Esophagus muscularis mucosa (tissue), 4 donors: ENCODE results near the gene DCAF4. TPM values are rescaled to one million over a fixed set of nuclear protein-coding genes. Genes with fewer than 3 reads are reported as not detected.
"Not testable (repeated sequence)": the region's sequence is repeated elsewhere in the genome, so short reads cannot be mapped to it uniquely, and the experiment has no call there.

ENCODE experiments used
- DNase-seq: peaks from one replicate; pipeline ENCODE4 v3.0.0-alpha.2; 2017; ENCODE audit errors: extremely low spot score
- H3K27ac ChIP-seq, 4 donors: fragments of 200-600 bp; sonication (generic); replicated peaks in 1 of 4; 1 replicate in 3 of 4; 2 replicates in 1 of 4; pipeline ENCODE4 v1.5.1; 2016 to 2019; ENCODE audit warnings: mild to moderate bottlenecking in 1 of 4
- H3K27me3 ChIP-seq, 4 donors: fragments of 200-600 bp; sonication (generic); one replicate each; pipeline versions ENCODE4 v1.5.1 to v1.6.0; 2016 to 2019
- H3K36me3 ChIP-seq, 4 donors: fragments of 200-600 bp; sonication (generic); one replicate each; pipeline ENCODE4 v1.5.1; 2016 to 2019
- H3K4me1 ChIP-seq, 4 donors: fragments of 200-600 bp; sonication (generic); one replicate each; pipeline ENCODE4 v1.5.1; 2016 to 2019
- H3K4me3 ChIP-seq, 4 donors: fragments of 200-600 bp; sonication (generic); 1 replicate in 2 of 4; 2 replicates in 2 of 4; pipeline ENCODE4 v1.5.1; 2016 to 2019; ENCODE audit warnings: mild to moderate bottlenecking in 4 of 4, moderate library complexity in 1 of 4
- H3K9me3 ChIP-seq, 4 donors: fragments of 200-600 bp; sonication (generic); 1 replicate in 3 of 4; 2 replicates in 1 of 4; pipeline ENCODE4 v1.5.1; 2016 to 2019
- CTCF ChIP-seq, 3 experiments: fragments of 200-600 bp in 2 of 3; fragments of 450-650 bp in 1 of 3; sonication (generic) in 2 of 3; IDR thresholded peaks; one replicate each; pipeline ENCODE4 v1.5.1; 2017 to 2019; ENCODE audit warnings: antibody characterized with exemption in 3 of 3, mild to moderate bottlenecking in 2 of 3, moderate library complexity in 1 of 3
- EP300 ChIP-seq: sonication (generic); formaldehyde crosslinking; IDR thresholded peaks from one replicate; pipeline ENCODE4 v1.6.1; 2017; ENCODE audit warnings: antibody characterized with exemption
- POLR2A ChIP-seq: fragments of 450-650 bp; IDR thresholded peaks from one replicate; pipeline ENCODE4 v1.6.1; 2017; ENCODE audit warnings: antibody characterized with exemption, moderate library complexity, mild to moderate bottlenecking, low read depth
- POLR2AphosphoS5 ChIP-seq, 2 donors: sonication (generic); formaldehyde crosslinking; IDR thresholded peaks; one replicate each; pipeline ENCODE4 v1.6.1; 2017; ENCODE audit warnings: antibody characterized with exemption in 2 of 2
- WGBS: methylation state at CpG from one replicate; pipeline ENCODE4 v1.1.5; 2018; 5-methylcytosine and 5-hydroxymethylcytosine counted together
- intact Hi-C: fragments of 100-400 bp; cut with DNase I; formaldehyde crosslinking; loops from one replicate; pipeline ENCODE4 v1.15.1; 2023
- total RNA-seq, 4 donors: library from RNA; depleted of rRNA; stranded (reverse); fragments of >200 nt; gene quantifications; one replicate each; pipeline versions ENCODE4 v1.1.0 to v1.2.1, GENCODE V29; 2016

The DCAF4 gene
- total RNA-seq, 4 donors from 2014 or later: 10.9 to 18.7 (median 14.7) TPM

GRCh38 chr14:72958548-72958947, 32.3 kb downstream of the DCAF4 start:
- Histone ChIP-seq H3K9me3 (no peaks in the 10 kb centered on the region), H3K27me3 (no peaks in the 10 kb centered on the region), H3K4me3 (no peak overlapping the region), H3K36me3 (peaks cover 34 to 81% (median 63%) of the 10 kb centered on the region in 4 donors), H3K27ac (no peak overlapping the region), H3K4me1 (no peaks in the 10 kb centered on the region)
- WGBS: 93% methylated on average over 14 of the region's 15 CpGs
- DNase-seq: no peak
- intact Hi-C loops: no loop called here
- no peak for TF ChIP-seq POLR2AphosphoS5 (IDR thresholded peaks at IDR 0.05)
- TF ChIP-seq CTCF (IDR thresholded peaks at IDR 0.05): no peak
- TF ChIP-seq POLR2A: no peak
- TF ChIP-seq EP300: no peak

- intact Hi-C loops, H3K4me1 ChIP-seq, DNase-seq, H3K27ac ChIP-seq, H3K4me3 ChIP-seq, H3K9me3 ChIP-seq, H3K27me3 ChIP-seq: not testable (repeated sequence)
- 95% methylated on average over 4 of the region's 4 CpGs for WGBS
- H3K36me3 ChIP-seq: peaks cover 23 to 58% (median 48%) of the 10 kb centered on the region in 4 donors
Observed at GRCh38 chr14:72961016-72961415, 34.8 kb downstream of the DCAF4 start.

DNA sequence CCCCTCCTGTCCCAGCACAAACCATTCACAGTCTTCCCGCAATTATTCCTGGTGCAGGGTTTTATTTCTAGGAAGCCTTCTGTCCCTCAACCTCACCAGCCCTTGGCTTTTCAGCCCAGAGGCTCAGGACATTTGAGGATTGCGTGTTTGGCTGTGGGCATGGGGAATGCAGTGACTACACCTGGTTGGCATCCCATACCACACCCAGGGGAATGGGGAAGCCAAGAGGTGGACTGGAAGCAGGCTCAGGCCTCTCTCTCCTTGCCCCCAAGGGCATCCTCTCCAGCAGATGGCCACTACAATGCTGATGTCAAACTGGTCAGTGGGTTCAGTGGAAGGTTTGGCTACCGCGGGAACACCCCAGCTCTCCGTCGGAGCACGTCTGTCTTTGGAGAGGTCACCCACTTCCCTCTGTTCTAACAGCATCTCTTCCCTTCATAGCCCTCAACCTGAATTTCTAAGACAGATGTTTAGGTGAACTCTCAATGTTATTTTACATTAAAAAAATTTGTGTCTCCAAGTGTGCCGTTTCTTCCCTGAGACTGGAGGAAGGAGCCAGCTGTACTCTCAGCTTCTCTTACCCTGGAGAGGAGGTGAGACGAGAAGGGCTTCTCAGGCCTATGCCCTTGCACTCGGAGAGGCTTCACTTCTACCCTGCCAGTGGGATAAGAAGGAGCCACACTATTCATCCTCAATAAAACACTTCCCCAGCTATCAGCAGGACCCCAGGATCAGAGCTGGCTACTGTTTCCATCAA, 35.5 kb downstream of the DCAF4 start:
- H3K27ac ChIP-seq: no peak overlapping the region
- H3K36me3 ChIP-seq: peaks cover 16 to 51% (median 41%) of the 10 kb centered on the region in 4 donors
- H3K4me1 ChIP-seq: no peaks in the 10 kb centered on the region
- H3K9me3 ChIP-seq: no peaks in the 10 kb centered on the region
- TF ChIP-seq POLR2A (no peak), CTCF (IDR thresholded peaks at IDR 0.05) (no peak), POLR2AphosphoS5 (IDR thresholded peaks at IDR 0.05) (no peak), EP300 (no peak)
- intact Hi-C loops: no loop called here
- 80% methylated on average over 10 of the region's 10 CpGs for WGBS
- no peak for DNase-seq
- no peak overlapping the region for H3K4me3 ChIP-seq
- H3K27me3 ChIP-seq: no peaks in the 10 kb centered on the region

GRCh38 chr14:72962336-72962754, 36.1 kb downstream of the DCAF4 start:
- 75% methylated on average over 9 of the region's 10 CpGs for WGBS

GRCh38 chr14:72962829-72963312, 36.6 kb downstream of the DCAF4 start:
- H3K27ac ChIP-seq: no peak overlapping the region
- H3K9me3 ChIP-seq: no peaks in the 10 kb centered on the region
- 66% methylated on average over 6 of the region's 6 CpGs for WGBS
- H3K27me3 ChIP-seq: no peaks in the 10 kb centered on the region
- DNase-seq: no peak
- H3K4me3 ChIP-seq: no peak overlapping the region
- peaks cover 7 to 50% (median 35%) of the 10 kb centered on the region in 4 donors for H3K36me3 ChIP-seq
- H3K4me1 ChIP-seq: no peaks in the 10 kb centered on the region
- intact Hi-C loops: no loop called here
- TF ChIP-seq EP300: no peak
- no peak for TF ChIP-seq CTCF (IDR thresholded peaks at IDR 0.05)
- no peak for TF ChIP-seq POLR2AphosphoS5 (IDR thresholded peaks at IDR 0.05)
- no peak for TF ChIP-seq POLR2A

More at GRCh38 chr14:72962336-72962754, 36.1 kb downstream of the DCAF4 start:
- H3K27ac ChIP-seq, H3K27me3 ChIP-seq, H3K4me3 ChIP-seq, H3K4me1 ChIP-seq, DNase-seq, H3K9me3 ChIP-seq, intact Hi-C loops: not testable (repeated sequence)
- peaks cover 10 to 50% (median 38%) of the 10 kb centered on the region in 4 donors for H3K36me3 ChIP-seq
